B cell (primary cell): ENCODE results near the gene RMI2. TPM values are rescaled to one million over a fixed set of nuclear protein-coding genes. Genes with fewer than 3 reads are reported as not detected.

Source experiments
- ATAC-seq: fragments of 200-7000 bp; cut with Tn5 transposase; one replicate; pipeline ENCODE4 v1.10.0; 2021; ENCODE audit warnings: low read depth, mild to moderate bottlenecking, moderate number of reproducible peaks, moderate library complexity
- CTCF ChIA-PET: fragments of 350-600 bp; sonication (Branson Sonifier 250); formaldehyde crosslinking; loops from one replicate; lab custom pipeline; 2021; ENCODE audit warnings: antibody characterized with exemption, inconsistent platforms; lab: Charles Lee
- POLR2A ChIA-PET: fragments of 350-600 bp; sonication (Branson Sonifier 250); formaldehyde crosslinking; loops from one replicate; lab custom pipeline; 2021; ENCODE audit warnings: antibody characterized with exemption; lab: Charles Lee
- DNase-seq: peaks from one replicate; pipeline ENCODE4 v3.0.0; 2013
- H2AFZ ChIP-seq: 2 replicates; pipeline ENCODE4 v1.6.1; 2012; ENCODE audit warnings: mild to moderate bottlenecking, low read depth, low read length; ENCODE audit not compliant: insufficient read depth, poor library complexity, severe bottlenecking
- H3K27ac ChIP-seq, 2 donors: 1 replicate in 1 of 2; 2 replicates in 1 of 2; pipeline ENCODE4 v1.5.1; 2012 to 2013; ENCODE audit warnings: low read length in 2 of 2, mild to moderate bottlenecking in 2 of 2, moderate library complexity in 1 of 2
- H3K27me3 ChIP-seq, 4 experiments: fragments of 200-600 bp in 1 of 4; sonication (generic) in 1 of 4; replicated peaks in 1 of 4; 1 replicate in 2 of 4; 2 replicates in 2 of 4; pipeline versions ENCODE4 v1.6.1 to v1.7.0; 2013 to 2016; ENCODE audit warnings: low read length in 3 of 4, mild to moderate bottlenecking in 2 of 4, mixed read lengths in 1 of 4, moderate library complexity in 1 of 4; ENCODE audit not compliant: insufficient read depth in 4 of 4, control insufficient read depth in 3 of 4; ENCODE audit errors: control extremely low read depth in 1 of 4
- H3K36me3 ChIP-seq, 2 experiments: replicated peaks in 1 of 2; 1 replicate in 1 of 2; 2 replicates in 1 of 2; pipeline versions ENCODE4 v1.6.1 to v1.7.1; 2013; ENCODE audit warnings: low read length in 1 of 2; ENCODE audit not compliant: insufficient read depth in 2 of 2, control insufficient read depth in 1 of 2; ENCODE audit errors: control extremely low read depth in 1 of 2, extremely low read depth in 1 of 2
- H3K4me1 ChIP-seq, 2 donors: fragments of 200-600 bp in 1 of 2; sonication (generic) in 1 of 2; 1 replicate in 1 of 2; 2 replicates in 1 of 2; pipeline versions ENCODE4 v1.5.1 to v1.6.1; 2013 to 2017; ENCODE audit warnings: low read length in 2 of 2; ENCODE audit not compliant: control insufficient read depth in 2 of 2, insufficient read depth in 2 of 2
- H3K4me2 ChIP-seq: replicated peaks from 2 replicates; pipeline ENCODE3; 2012; ENCODE audit warnings: mild to moderate bottlenecking, low read depth, low read length; ENCODE audit not compliant: poor library complexity, severe bottlenecking
- H3K4me3 ChIP-seq, 5 experiments: fragments of 200-600 bp in 1 of 5; sonication (generic) in 1 of 5; 1 replicate in 3 of 5; 2 replicates in 2 of 5; pipeline versions ENCODE4 v1.5.1 to v1.7.0; 2011 to 2016; ENCODE audit warnings: low read length in 4 of 5, mild to moderate bottlenecking in 4 of 5, low read depth in 2 of 5, control low read depth in 1 of 5, moderate library complexity in 1 of 5; ENCODE audit not compliant: insufficient read depth in 1 of 5; ENCODE audit errors: control extremely low read depth in 1 of 5, extremely low read depth in 1 of 5
- H3K79me2 ChIP-seq: fragments of 200-600 bp; sonication (generic); one replicate; pipeline ENCODE4 v1.6.0; 2016; ENCODE audit warnings: low read length; ENCODE audit not compliant: control insufficient read depth, insufficient read depth
- H3K9ac ChIP-seq: fragments of 200-600 bp; sonication (generic); 2 replicates; pipeline ENCODE4 v1.6.1; 2017; ENCODE audit warnings: mild to moderate bottlenecking, low read length, moderate library complexity
- H3K9me3 ChIP-seq, 3 donors: one replicate each; pipeline versions ENCODE4 v1.6.1 to v1.7.1; 2013; ENCODE audit warnings: low read length in 2 of 3; ENCODE audit not compliant: control insufficient read depth in 2 of 3, insufficient read depth in 1 of 3; ENCODE audit errors: control extremely low read depth in 1 of 3
- H4K20me1 ChIP-seq: 2 replicates; pipeline ENCODE4 v1.6.0; 2012; ENCODE audit warnings: mild to moderate bottlenecking, low read length; ENCODE audit not compliant: insufficient read depth, control insufficient read depth, poor library complexity, severe bottlenecking
- H3K27ac Mint-ChIP-seq: one replicate; pipeline ENCODE4 v1.8.0; 2021; ENCODE audit warnings: mixed read lengths
- H3K27me3 Mint-ChIP-seq: one replicate; pipeline ENCODE4 v1.8.0; 2021; ENCODE audit warnings: mixed read lengths
- H3K4me1 Mint-ChIP-seq: one replicate; pipeline ENCODE4 v1.8.0; 2021; ENCODE audit warnings: mixed read lengths
- H3K4me3 Mint-ChIP-seq: one replicate; pipeline ENCODE4 v1.8.0; 2021; ENCODE audit warnings: mixed read lengths
- H3K9me3 Mint-ChIP-seq: one replicate; pipeline ENCODE4 v1.8.0; 2022; ENCODE audit warnings: mixed read lengths; ENCODE audit not compliant: insufficient read depth
- EZH2 ChIP-seq: IDR thresholded peaks from 2 replicates; pipeline ENCODE4 v1.6.1; 2012; ENCODE audit warnings: borderline replicate concordance, low read depth, mild to moderate bottlenecking, moderate library complexity, low read length; ENCODE audit not compliant: insufficient read depth, poor library complexity, severe bottlenecking
- WGBS: methylation state at CpG from one replicate; pipeline ENCODE4 v1.1.5; 2013; ENCODE audit warnings: missing lambda C conversion rate; ENCODE audit not compliant: insufficient coverage; 5-methylcytosine and 5-hydroxymethylcytosine counted together
- intact Hi-C: fragments of 100-400 bp; cut with micrococcal nuclease; formaldehyde crosslinking; loops from one replicate; pipeline ENCODE4 v1.10.0; 2022
- polyA plus RNA-seq: library from polyadenylated mRNA; depleted of rRNA; stranded (reverse); fragments of >200 nt; gene quantifications from 2 replicates; pipeline ENCODE4 v1.2.3, GENCODE V29; 2012
- total RNA-seq, 2 donors: library from RNA; stranded (reverse); fragments of 120-200 nt in 1 of 2; gene quantifications; 1 replicate in 1 of 2; 2 replicates in 1 of 2; pipeline versions ENCODE4 v1.2.3 to v1.2.4, GENCODE V29; 2013 to 2022
- TF ChIP-seq, protein P1 (sequence below): fragments of 200-600 bp; IDR thresholded peaks from one replicate; pipeline ENCODE4 v1.8.0; 2022; ENCODE audit warnings: antibody characterized with exemption, mild to moderate bottlenecking

RMI2 gene
- total and polyA plus RNA-seq, 2 donors (not counting 1 experiment from before 2014, with no cell fraction given): 2.3 to 27.0 TPM

DNA sequence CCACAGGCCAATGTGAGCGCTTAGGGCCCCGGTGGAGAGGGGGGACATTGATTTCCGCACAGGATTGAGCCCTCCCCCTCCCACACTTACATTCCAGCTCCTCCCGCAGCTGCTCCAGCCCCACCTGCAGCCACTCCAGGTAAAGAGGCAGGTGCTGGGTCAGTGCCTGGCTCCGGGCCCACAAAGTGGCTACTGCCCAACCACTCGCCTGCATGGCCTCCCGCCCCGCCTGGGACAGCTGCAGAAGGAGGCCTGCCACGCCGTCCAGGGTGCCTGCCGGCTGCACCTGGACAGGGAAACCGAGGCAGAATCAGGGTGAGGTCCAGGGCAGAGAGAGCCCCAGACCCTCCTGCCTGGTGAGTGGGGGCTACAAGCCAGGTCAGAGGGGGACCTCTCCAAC lies 46.3 kb downstream of the RMI2 start:
- intact Hi-C loops: no loop called here
- peaks cover 5% of the 10 kb centered on the region for H3K27me3 Mint-ChIP-seq
- no peak for ATAC-seq

DNA sequence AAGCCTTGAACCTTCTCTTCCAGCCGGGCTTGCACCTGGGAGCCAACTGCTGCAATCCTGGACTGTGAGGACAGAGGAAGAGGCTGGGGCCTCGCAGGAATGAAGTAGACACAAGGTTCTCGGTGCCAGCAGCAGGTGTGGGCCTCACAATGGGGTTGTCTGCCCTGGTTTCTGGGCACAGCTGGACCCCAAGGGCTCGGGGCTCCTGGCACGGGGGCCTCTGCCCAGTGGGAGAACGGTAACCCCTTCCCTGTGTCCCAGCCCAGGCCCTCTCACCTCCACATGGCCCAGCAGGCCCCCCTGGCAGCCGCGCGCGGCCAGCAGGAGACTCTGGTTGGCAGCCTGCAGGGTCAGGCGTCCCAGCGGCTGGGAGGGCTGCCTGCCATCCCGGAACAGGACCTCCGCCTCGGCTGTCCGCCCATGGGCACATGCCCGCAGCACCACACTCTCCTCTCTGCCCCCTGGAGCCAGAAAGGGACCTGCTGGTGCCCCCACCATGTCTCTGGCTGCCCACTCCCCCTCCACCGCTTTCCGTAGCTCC lies 46.9 kb downstream of the RMI2 start:
- Mint-ChIP-seq H3K27ac (no peak overlapping the region), H3K4me3 (no peak overlapping the region), H3K4me1 (peaks cover 8% of the 10 kb centered on the region), H3K9me3 (no peaks in the 10 kb centered on the region), H3K27me3 (peaks cover 4% of the 10 kb centered on the region)
- H3K27me3 ChIP-seq: peaks cover 0 to 7% (median 2%) of the 10 kb centered on the region in 4 experiments
- ATAC-seq: no peak
- intact Hi-C loops: no loop called here
- DNase-seq: no peak
- no peaks in the 10 kb centered on the region for H3K9me3 ChIP-seq
- ChIA-PET POLR2A (interaction anchor here (0.6 kb wide), 1 partner anchor 31 kb away, joined by 3 read pairs; no protein-coding TSS in a partner anchor), CTCF (interaction anchor here (1.4 to 1.9 kb wide), 3 partner anchors 22 to 137 kb away, joined by 3 to 5 read pairs (median 4); partner anchors contain the start of gene SOCS1)
- H3K4me1 ChIP-seq: peaks cover 0 to 6% of the 10 kb centered on the region in 2 donors
- H3K27ac ChIP-seq: no peak overlapping the region
- H3K4me2 ChIP-seq: no peak overlapping the region
- 98% methylated on average over 17 of the region's 19 CpGs for WGBS
- no peaks in the 10 kb centered on the region for H3K79me2 ChIP-seq
- no peak overlapping the region for H3K4me3 ChIP-seq
- H3K36me3 ChIP-seq: no peaks in the 10 kb centered on the region
- no peak overlapping the region for H2AFZ ChIP-seq
- TF ChIP-seq, protein P1, sequence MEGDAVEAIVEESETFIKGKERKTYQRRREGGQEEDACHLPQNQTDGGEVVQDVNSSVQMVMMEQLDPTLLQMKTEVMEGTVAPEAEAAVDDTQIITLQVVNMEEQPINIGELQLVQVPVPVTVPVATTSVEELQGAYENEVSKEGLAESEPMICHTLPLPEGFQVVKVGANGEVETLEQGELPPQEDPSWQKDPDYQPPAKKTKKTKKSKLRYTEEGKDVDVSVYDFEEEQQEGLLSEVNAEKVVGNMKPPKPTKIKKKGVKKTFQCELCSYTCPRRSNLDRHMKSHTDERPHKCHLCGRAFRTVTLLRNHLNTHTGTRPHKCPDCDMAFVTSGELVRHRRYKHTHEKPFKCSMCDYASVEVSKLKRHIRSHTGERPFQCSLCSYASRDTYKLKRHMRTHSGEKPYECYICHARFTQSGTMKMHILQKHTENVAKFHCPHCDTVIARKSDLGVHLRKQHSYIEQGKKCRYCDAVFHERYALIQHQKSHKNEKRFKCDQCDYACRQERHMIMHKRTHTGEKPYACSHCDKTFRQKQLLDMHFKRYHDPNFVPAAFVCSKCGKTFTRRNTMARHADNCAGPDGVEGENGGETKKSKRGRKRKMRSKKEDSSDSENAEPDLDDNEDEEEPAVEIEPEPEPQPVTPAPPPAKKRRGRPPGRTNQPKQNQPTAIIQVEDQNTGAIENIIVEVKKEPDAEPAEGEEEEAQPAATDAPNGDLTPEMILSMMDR: no peak
- TF ChIP-seq EZH2: no peak
- H3K9ac ChIP-seq: no peak overlapping the region
- H4K20me1 ChIP-seq: no peaks in the 10 kb centered on the region

More for the DNA sequence above, 46.3 kb downstream of the RMI2 start:
- H3K27ac Mint-ChIP-seq: no peak overlapping the region
- no peaks in the 10 kb centered on the region for H3K9me3 ChIP-seq
- peaks cover 0 to 11% of the 10 kb centered on the region in 2 donors for H3K4me1 ChIP-seq
- H3K79me2 ChIP-seq: no peaks in the 10 kb centered on the region
- POLR2A ChIA-PET: interaction anchor here (0.5 to 0.7 kb wide), 2 partner anchors 76 to 80 kb away, joined by 3 to 5 read pairs; no protein-coding TSS in a partner anchor
- no peak overlapping the region for H2AFZ ChIP-seq
- H3K4me2 ChIP-seq: no peak overlapping the region
- H3K36me3 ChIP-seq: no peaks in the 10 kb centered on the region
- H3K27ac ChIP-seq: no peak overlapping the region
- TF ChIP-seq, protein P1: no peak
- no peak for TF ChIP-seq EZH2
- no peaks in the 10 kb centered on the region for H3K9me3 Mint-ChIP-seq
- no peak overlapping the region for H3K9ac ChIP-seq
- H3K27me3 ChIP-seq: peaks cover 0 to 11% (median 3%) of the 10 kb centered on the region in 4 experiments
- no peak overlapping the region for H3K4me3 ChIP-seq
- CTCF ChIA-PET: interaction anchor here (1.5 to 1.9 kb wide), 2 partner anchors 21 to 136 kb away, joined by 3 to 5 read pairs; partner anchors contain the start of gene SOCS1
- peaks cover 4% of the 10 kb centered on the region for H3K4me1 Mint-ChIP-seq
- 93% methylated on average over 12 of the region's 12 CpGs for WGBS
- H3K4me3 Mint-ChIP-seq: no peak overlapping the region
- no peak for DNase-seq
- H4K20me1 ChIP-seq: no peaks in the 10 kb centered on the region
